SU-DHL-6 (cell line): ENCODE results near the gene TNNT2.

Experiments
- H2AFZ ChIP-seq: fragments of 200-600 bp; sonication (generic); 2 replicates; pipeline ENCODE4 v1.6.1; 2014; ENCODE audit warnings: low read depth, mild to moderate bottlenecking, moderate library complexity, mixed read lengths, antibody characterized with exemption, low read length; ENCODE audit not compliant: severe bottlenecking
- H3F3A ChIP-seq: fragments of 200-600 bp; shearing (Covaris generic); 2 replicates; pipeline ENCODE4 v1.6.0; 2016; ENCODE audit warnings: antibody characterized with exemption, mild to moderate bottlenecking; ENCODE audit not compliant: insufficient read depth
- H3K27ac ChIP-seq: fragments of 200-600 bp; sonication (generic); 2 replicates; pipeline ENCODE4 v1.5.1; 2016; ENCODE audit warnings: low read depth, mild to moderate bottlenecking, low read length, moderate library complexity, mixed read lengths
- H3K27me3 ChIP-seq: fragments of 200-600 bp; sonication (generic), shearing (Covaris generic); 2 replicates; pipeline ENCODE4 v1.6.0; 2014; ENCODE audit warnings: mild to moderate bottlenecking, low read length
- H3K36me3 ChIP-seq: fragments of 200-600 bp; sonication (generic); 2 replicates; pipeline ENCODE4 v1.6.1; 2014; ENCODE audit warnings: mild to moderate bottlenecking, low read length, mixed read lengths
- H3K4me2 ChIP-seq: fragments of 300-600, 200-600 bp; shearing (Covaris generic), sonication (generic); 2 replicates; pipeline ENCODE4 v1.6.0; 2014; ENCODE audit warnings: low read length, low read depth, mild to moderate bottlenecking; ENCODE audit not compliant: poor library complexity, severe bottlenecking
- H3K4me3 ChIP-seq: fragments of 200-600 bp; sonication (generic); 2 replicates; pipeline ENCODE4 v1.5.1; 2014; ENCODE audit warnings: antibody characterized with exemption, low read length, mild to moderate bottlenecking, mixed read lengths; ENCODE audit not compliant: insufficient read depth, poor library complexity, severe bottlenecking
- H3K79me2 ChIP-seq: fragments of 200-600 bp; sonication (generic); 2 replicates; pipeline ENCODE4 v1.6.1; 2014; ENCODE audit warnings: mild to moderate bottlenecking, low read length, moderate library complexity; ENCODE audit not compliant: insufficient read depth
- H3K9ac ChIP-seq: fragments of 200-600 bp; sonication (generic); 2 replicates; pipeline ENCODE4 v1.7.0; 2014; ENCODE audit warnings: mild to moderate bottlenecking, low read length
- H3K9me2 ChIP-seq: fragments of 200-600 bp; sonication (generic); replicated peaks from 2 replicates; pipeline ENCODE4 v1.6.1; 2014; ENCODE audit warnings: low read length; ENCODE audit not compliant: insufficient read depth
- H3K9me3 ChIP-seq: fragments of 200-600 bp; sonication (generic); 2 replicates; pipeline ENCODE4 v1.6.1; 2014; ENCODE audit warnings: low read length, mixed read lengths; ENCODE audit not compliant: insufficient read depth
- H4K20me1 ChIP-seq: fragments of 200-600 bp; sonication (generic); 2 replicates; pipeline ENCODE4 v1.6.1; 2014; ENCODE audit warnings: low read depth, mild to moderate bottlenecking, antibody characterized with exemption, low read length, moderate library complexity, mixed read lengths
- CTCF ChIP-seq: fragments of 200-600 bp; sonication (generic); IDR thresholded peaks from one replicate; pipeline ENCODE4 v1.5.1; 2017; ENCODE audit warnings: antibody characterized with exemption, mild to moderate bottlenecking, low read length, moderate library complexity; ENCODE audit not compliant: insufficient read depth, poor library complexity, severe bottlenecking
- EZH2phosphoT487 ChIP-seq: fragments of 200-600 bp; sonication (generic), shearing (Covaris generic); conservative IDR thresholded peaks from 2 replicates; pipeline ENCODE4 v1.6.1; 2018; ENCODE audit warnings: mild to moderate bottlenecking, antibody characterized with exemption, low read length, moderate library complexity, mixed read lengths

The TNNT2 gene

DNA sequence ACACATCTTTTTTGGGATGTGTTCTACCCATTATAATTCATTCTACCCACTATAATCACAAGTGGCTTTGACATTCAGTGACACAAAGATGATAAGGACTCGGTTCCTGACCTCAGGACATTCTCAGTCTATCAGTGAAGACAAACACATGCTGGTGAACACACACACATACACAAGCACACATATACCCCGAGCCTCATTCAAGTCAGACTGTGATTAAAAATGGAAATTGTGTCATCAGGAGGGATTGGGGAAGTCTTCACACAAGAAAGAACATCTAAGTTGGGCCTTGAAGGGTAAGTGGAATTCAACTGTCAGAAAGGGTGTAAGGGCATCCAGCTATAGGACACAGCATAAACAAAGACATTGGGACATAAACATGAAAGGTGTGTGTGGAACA is 24.2 kb upstream of the TNNT2 start:
- no peaks in the 10 kb centered on the region for H3K9me2 ChIP-seq
- H3K27me3 ChIP-seq, result no peaks in the 10 kb centered on the region
- H3K27ac ChIP-seq, result no peak overlapping the region
- H2AFZ ChIP-seq, result no peak overlapping the region
- no peaks in the 10 kb centered on the region for H3K36me3 ChIP-seq
- H3K9ac ChIP-seq, result no peak overlapping the region
- H3K79me2 ChIP-seq, result no peaks in the 10 kb centered on the region
- no peak overlapping the region for H3K4me2 ChIP-seq
- H4K20me1 ChIP-seq, result no peaks in the 10 kb centered on the region
- TF ChIP-seq CTCF, result no peak
- H3K4me3 ChIP-seq, result no peak overlapping the region
- no peaks in the 10 kb centered on the region for H3K9me3 ChIP-seq
- H3F3A ChIP-seq, result no peaks in the 10 kb centered on the region

GRCh38 chr1:201400852-201401230 is 23.4 kb upstream of the TNNT2 start:
- no peak overlapping the region for H3K9ac ChIP-seq
- no peaks in the 10 kb centered on the region for H3F3A ChIP-seq
- no peaks in the 10 kb centered on the region for H4K20me1 ChIP-seq
- no peaks in the 10 kb centered on the region for H3K27me3 ChIP-seq
- H3K36me3 ChIP-seq, result no peaks in the 10 kb centered on the region
- H3K9me2 ChIP-seq, result no peaks in the 10 kb centered on the region
- H3K79me2 ChIP-seq, result no peaks in the 10 kb centered on the region
- H2AFZ ChIP-seq, result no peak overlapping the region
- TF ChIP-seq EZH2phosphoT487 (no peak), CTCF (no peak)
- no peak overlapping the region for H3K27ac ChIP-seq
- H3K4me2 ChIP-seq, result no peak overlapping the region
- H3K9me3 ChIP-seq, result no peaks in the 10 kb centered on the region
- H3K4me3 ChIP-seq, result no peak overlapping the region

- Histone ChIP-seq H2AFZ (no peak overlapping the region), H3K36me3 (no peaks in the 10 kb centered on the region), H3K27ac (no peak overlapping the region), H3K9me3 (no peaks in the 10 kb centered on the region), H4K20me1 (no peaks in the 10 kb centered on the region), H3K4me2 (no peak overlapping the region), H3K9ac (no peak overlapping the region), H3K9me2 (no peaks in the 10 kb centered on the region), H3K79me2 (no peaks in the 10 kb centered on the region), H3F3A (no peaks in the 10 kb centered on the region), H3K27me3 (no peaks in the 10 kb centered on the region), H3K4me3 (no peak overlapping the region)
- no peak for TF ChIP-seq EZH2phosphoT487
- TF ChIP-seq CTCF, result no peak
Measured at GRCh38 chr1:201400212-201400851, 22.9 kb upstream of the TNNT2 start.
